K562 (cell line): ENCODE data around the gene ATP4B.

Experiments used
- CXXC5 ChIP-seq: fragments of 250-450 bp; sonication (Bioruptor Pico); IDR thresholded peaks from 2 replicates; pipeline ENCODE4 v1.8.0; 2022; ENCODE audit warnings: inconsistent platforms, mild to moderate bottlenecking, moderate library complexity
- ELF2 ChIP-seq: fragments of 250-450 bp; sonication (Bioruptor Pico); IDR thresholded peaks from 2 replicates; pipeline ENCODE4 v1.5.0; 2021; ENCODE audit warnings: mild to moderate bottlenecking
- EZH2 ChIP-seq: IDR thresholded peaks from 2 replicates; pipeline ENCODE4 v1.6.1; 2012; ENCODE audit warnings: low read depth, mild to moderate bottlenecking, inconsistent platforms, low read length, borderline replicate concordance
- NFYB ChIP-seq: IDR thresholded peaks from 2 replicates; pipeline ENCODE4 v1.6.1; 2011; ENCODE audit warnings: mild to moderate bottlenecking, moderate library complexity; ENCODE audit not compliant: insufficient read length; ENCODE audit errors: extremely low read depth
- PYGO2 ChIP-seq: fragments of 450-650 bp; IDR thresholded peaks from 2 replicates; pipeline ENCODE4 v1.6.1; 2016; ENCODE audit warnings: mild to moderate bottlenecking, missing genetic modification characterization, moderate library complexity, missing compliant biosample characterization
- RBM34 ChIP-seq: fragments of 200-400 bp; formaldehyde crosslinking; IDR thresholded peaks from 2 replicates; pipeline ENCODE4 v1.6.1; 2018; ENCODE audit warnings: low read length, borderline replicate concordance; ENCODE audit not compliant: insufficient read depth
- SAP30 ChIP-seq: fragments of 200-600 bp; sonication (generic); IDR thresholded peaks from 2 replicates; pipeline ENCODE4 v1.6.1; 2012; ENCODE audit warnings: borderline replicate concordance, low read depth, mild to moderate bottlenecking, moderate library complexity, low read length, control low read depth, inconsistent platforms; ENCODE audit not compliant: insufficient read depth, poor library complexity, severe bottlenecking
- TAF1 ChIP-seq: IDR thresholded peaks from 2 replicates; pipeline ENCODE4 v1.6.1; 2011; ENCODE audit warnings: mild to moderate bottlenecking, low read length, moderate library complexity; ENCODE audit not compliant: insufficient read depth, control insufficient read depth, severe bottlenecking; ENCODE audit errors: extremely low read depth
- ZNF197 ChIP-seq: fragments of 200-800 bp; sonication (Bioruptor generic); IDR thresholded peaks from 2 replicates; pipeline ENCODE4 v1.6.1; 2016; ENCODE audit warnings: low read depth, missing genetic modification characterization, missing compliant biosample characterization
- ZNF274 ChIP-seq: IDR thresholded peaks from 2 replicates; pipeline ENCODE4 v1.6.1; 2011; ENCODE audit warnings: low read depth, mild to moderate bottlenecking, low read length, moderate library complexity, borderline replicate concordance
- TF ChIP-seq, protein P1 (sequence below): fragments of 450-650 bp; IDR thresholded peaks from 2 replicates; pipeline ENCODE4 v1.6.1; 2017; ENCODE audit warnings: antibody characterized with exemption, mild to moderate bottlenecking
- TF ChIP-seq, protein P2 (sequence below): fragments of 450-650 bp; formaldehyde crosslinking; IDR thresholded peaks from 2 replicates; pipeline ENCODE4 v1.4.0; 2020; ENCODE audit warnings: mild to moderate bottlenecking
- TF ChIP-seq, protein P3 (sequence below), 2 experiments: IDR thresholded peaks; 2 replicates each; pipeline ENCODE4 v1.6.1; 2012; ENCODE audit warnings: improper control_type of control experiment in 2 of 2, low read depth in 2 of 2, low read length in 2 of 2, borderline replicate concordance in 1 of 2
- TF ChIP-seq, protein P4 (sequence below), 2 experiments: fragments of 450-650 bp; formaldehyde crosslinking in 1 of 2; IDR thresholded peaks; 2 replicates each; pipeline versions ENCODE4 v1.4.0 to v1.6.1; 2014 to 2020; ENCODE audit warnings: mild to moderate bottlenecking in 2 of 2, borderline replicate concordance in 1 of 2, low read depth in 1 of 2

DNA sequence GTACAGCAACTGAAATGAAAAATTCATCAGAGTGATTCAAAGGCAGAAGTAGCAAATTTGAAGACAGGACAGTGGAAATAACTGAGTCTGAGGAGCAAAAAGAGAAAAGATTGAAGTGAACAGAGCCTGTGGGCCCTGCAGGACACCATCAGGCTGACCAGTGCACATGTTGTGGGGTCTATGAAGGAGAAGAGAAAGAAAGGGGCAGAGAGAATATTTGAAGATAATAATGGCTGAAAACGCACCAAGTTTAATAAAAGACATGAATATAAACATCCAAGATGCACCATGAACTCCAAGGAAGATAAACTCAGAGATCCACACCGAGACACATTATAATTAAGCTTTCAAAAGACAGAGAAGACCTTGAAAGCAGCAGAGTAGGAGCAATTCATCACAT, 15.4 kb downstream of the ATP4B start:
- no peak for TF ChIP-seq SAP30
- TF ChIP-seq ZNF274, result no peak
- TF ChIP-seq NFYB, result no peak
- no peak for TF ChIP-seq PYGO2
- TF ChIP-seq CXXC5 (CRISPR knock-in tag), result no peak
- TF ChIP-seq TAF1, result no peak
- no peak for TF ChIP-seq ZNF197
- no peak for TF ChIP-seq EZH2
- TF ChIP-seq, protein P1, sequence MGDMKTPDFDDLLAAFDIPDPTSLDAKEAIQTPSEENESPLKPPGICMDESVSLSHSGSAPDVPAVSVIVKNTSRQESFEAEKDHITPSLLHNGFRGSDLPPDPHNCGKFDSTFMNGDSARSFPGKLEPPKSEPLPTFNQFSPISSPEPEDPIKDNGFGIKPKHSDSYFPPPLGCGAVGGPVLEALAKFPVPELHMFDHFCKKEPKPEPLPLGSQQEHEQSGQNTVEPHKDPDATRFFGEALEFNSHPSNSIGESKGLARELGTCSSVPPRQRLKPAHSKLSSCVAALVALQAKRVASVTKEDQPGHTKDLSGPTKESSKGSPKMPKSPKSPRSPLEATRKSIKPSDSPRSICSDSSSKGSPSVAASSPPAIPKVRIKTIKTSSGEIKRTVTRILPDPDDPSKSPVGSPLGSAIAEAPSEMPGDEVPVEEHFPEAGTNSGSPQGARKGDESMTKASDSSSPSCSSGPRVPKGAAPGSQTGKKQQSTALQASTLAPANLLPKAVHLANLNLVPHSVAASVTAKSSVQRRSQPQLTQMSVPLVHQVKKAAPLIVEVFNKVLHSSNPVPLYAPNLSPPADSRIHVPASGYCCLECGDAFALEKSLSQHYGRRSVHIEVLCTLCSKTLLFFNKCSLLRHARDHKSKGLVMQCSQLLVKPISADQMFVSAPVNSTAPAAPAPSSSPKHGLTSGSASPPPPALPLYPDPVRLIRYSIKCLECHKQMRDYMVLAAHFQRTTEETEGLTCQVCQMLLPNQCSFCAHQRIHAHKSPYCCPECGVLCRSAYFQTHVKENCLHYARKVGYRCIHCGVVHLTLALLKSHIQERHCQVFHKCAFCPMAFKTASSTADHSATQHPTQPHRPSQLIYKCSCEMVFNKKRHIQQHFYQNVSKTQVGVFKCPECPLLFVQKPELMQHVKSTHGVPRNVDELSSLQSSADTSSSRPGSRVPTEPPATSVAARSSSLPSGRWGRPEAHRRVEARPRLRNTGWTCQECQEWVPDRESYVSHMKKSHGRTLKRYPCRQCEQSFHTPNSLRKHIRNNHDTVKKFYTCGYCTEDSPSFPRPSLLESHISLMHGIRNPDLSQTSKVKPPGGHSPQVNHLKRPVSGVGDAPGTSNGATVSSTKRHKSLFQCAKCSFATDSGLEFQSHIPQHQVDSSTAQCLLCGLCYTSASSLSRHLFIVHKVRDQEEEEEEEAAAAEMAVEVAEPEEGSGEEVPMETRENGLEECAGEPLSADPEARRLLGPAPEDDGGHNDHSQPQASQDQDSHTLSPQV, result no peak
- TF ChIP-seq, protein P2, sequence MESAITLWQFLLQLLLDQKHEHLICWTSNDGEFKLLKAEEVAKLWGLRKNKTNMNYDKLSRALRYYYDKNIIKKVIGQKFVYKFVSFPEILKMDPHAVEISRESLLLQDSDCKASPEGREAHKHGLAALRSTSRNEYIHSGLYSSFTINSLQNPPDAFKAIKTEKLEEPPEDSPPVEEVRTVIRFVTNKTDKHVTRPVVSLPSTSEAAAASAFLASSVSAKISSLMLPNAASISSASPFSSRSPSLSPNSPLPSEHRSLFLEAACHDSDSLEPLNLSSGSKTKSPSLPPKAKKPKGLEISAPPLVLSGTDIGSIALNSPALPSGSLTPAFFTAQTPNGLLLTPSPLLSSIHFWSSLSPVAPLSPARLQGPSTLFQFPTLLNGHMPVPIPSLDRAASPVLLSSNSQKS (CRISPR knock-in tag), result no peak
- TF ChIP-seq, protein P3, sequence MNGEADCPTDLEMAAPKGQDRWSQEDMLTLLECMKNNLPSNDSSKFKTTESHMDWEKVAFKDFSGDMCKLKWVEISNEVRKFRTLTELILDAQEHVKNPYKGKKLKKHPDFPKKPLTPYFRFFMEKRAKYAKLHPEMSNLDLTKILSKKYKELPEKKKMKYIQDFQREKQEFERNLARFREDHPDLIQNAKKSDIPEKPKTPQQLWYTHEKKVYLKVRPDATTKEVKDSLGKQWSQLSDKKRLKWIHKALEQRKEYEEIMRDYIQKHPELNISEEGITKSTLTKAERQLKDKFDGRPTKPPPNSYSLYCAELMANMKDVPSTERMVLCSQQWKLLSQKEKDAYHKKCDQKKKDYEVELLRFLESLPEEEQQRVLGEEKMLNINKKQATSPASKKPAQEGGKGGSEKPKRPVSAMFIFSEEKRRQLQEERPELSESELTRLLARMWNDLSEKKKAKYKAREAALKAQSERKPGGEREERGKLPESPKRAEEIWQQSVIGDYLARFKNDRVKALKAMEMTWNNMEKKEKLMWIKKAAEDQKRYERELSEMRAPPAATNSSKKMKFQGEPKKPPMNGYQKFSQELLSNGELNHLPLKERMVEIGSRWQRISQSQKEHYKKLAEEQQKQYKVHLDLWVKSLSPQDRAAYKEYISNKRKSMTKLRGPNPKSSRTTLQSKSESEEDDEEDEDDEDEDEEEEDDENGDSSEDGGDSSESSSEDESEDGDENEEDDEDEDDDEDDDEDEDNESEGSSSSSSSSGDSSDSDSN (IDR thresholded peaks at IDR 0.05; ENCODE audit: borderline replicate concordance in 1 of 2, low read depth in 2 of 2, low read length in 2 of 2), result no peak
- TF ChIP-seq, protein P4, sequence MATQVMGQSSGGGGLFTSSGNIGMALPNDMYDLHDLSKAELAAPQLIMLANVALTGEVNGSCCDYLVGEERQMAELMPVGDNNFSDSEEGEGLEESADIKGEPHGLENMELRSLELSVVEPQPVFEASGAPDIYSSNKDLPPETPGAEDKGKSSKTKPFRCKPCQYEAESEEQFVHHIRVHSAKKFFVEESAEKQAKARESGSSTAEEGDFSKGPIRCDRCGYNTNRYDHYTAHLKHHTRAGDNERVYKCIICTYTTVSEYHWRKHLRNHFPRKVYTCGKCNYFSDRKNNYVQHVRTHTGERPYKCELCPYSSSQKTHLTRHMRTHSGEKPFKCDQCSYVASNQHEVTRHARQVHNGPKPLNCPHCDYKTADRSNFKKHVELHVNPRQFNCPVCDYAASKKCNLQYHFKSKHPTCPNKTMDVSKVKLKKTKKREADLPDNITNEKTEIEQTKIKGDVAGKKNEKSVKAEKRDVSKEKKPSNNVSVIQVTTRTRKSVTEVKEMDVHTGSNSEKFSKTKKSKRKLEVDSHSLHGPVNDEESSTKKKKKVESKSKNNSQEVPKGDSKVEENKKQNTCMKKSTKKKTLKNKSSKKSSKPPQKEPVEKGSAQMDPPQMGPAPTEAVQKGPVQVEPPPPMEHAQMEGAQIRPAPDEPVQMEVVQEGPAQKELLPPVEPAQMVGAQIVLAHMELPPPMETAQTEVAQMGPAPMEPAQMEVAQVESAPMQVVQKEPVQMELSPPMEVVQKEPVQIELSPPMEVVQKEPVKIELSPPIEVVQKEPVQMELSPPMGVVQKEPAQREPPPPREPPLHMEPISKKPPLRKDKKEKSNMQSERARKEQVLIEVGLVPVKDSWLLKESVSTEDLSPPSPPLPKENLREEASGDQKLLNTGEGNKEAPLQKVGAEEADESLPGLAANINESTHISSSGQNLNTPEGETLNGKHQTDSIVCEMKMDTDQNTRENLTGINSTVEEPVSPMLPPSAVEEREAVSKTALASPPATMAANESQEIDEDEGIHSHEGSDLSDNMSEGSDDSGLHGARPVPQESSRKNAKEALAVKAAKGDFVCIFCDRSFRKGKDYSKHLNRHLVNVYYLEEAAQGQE (IDR thresholded peaks at IDR 0.05; ENCODE audit: borderline replicate concordance), result no peak
- TF ChIP-seq, protein P4 (CRISPR knock-in tag; IDR thresholded peaks at IDR 0.05; ENCODE audit: low read depth), result no peak
- TF ChIP-seq RBM34, result no peak
- TF ChIP-seq ELF2 (CRISPR knock-in tag), result no peak
